ENCODE results near the gene SIRPD.

DNA sequence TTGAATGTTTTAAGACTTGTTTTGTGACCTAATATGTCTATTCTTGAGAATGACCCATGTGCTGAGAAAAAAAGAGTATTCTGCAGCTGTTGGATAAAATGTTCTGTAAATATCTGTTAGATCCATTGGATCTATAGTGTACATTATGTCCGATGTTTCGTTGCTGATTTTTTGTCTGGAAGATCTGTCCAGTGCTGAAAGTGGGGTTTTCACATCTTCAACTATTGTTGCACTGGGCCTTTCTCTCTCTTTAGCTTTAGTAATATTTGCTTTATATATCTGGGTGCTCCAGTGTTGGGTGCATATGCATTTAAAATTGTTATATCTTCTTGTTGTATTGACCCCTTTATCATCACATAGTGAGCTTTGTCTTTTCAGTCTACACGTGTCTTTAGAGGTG lies 60.6 kb downstream of the SIRPD start:
- TF ChIP-seq EP300 (IDR thresholded peaks at IDR 0.05; ENCODE audit: borderline replicate concordance in 1 of 2, low read depth in 2 of 2, low read length in 2 of 2) (no peak), RFX5 (IDR thresholded peaks at IDR 0.05; ENCODE audit: borderline replicate concordance, low read depth, low read length) (no peak), JUN (IDR thresholded peaks at IDR 0.05; ENCODE audit: low read depth, low read length) (no peak), FOSL1 (IDR thresholded peaks at IDR 0.05; ENCODE audit: insufficient read depth, low read depth, low read length) (no peak), KDM1A (IDR thresholded peaks at IDR 0.05; ENCODE audit: borderline replicate concordance, low read length) (no peak), YY1 (IDR thresholded peaks at IDR 0.05; ENCODE audit: low read depth, low read length) (no peak), RNF2 (IDR thresholded peaks at IDR 0.05; ENCODE audit: borderline replicate concordance, low read depth, low read length, missing control alignments, poor library complexity, severe bottlenecking) (no peak), POLR2AphosphoS5 (IDR thresholded peaks at IDR 0.05; ENCODE audit: low read depth, low read length) (no peak), JUND (IDR thresholded peaks at IDR 0.05; ENCODE audit: low read length) (no peak), GTF2F1 (IDR thresholded peaks at IDR 0.05; ENCODE audit: borderline replicate concordance, low read depth, low read length) (no peak)

All from H1 (cell line).